K562 (cell line): ENCODE measurements around the gene COMMD4. TPM values are rescaled to one million over a fixed set of nuclear protein-coding genes. Genes with fewer than 3 reads are reported as not detected.
A peak's percentile ranks its signal among the peaks of the same experiment; 100 is the strongest.

Experiments
- CEBPB ChIP-seq: fragments of 450-650 bp; IDR thresholded peaks from 2 replicates; pipeline ENCODE4 v1.6.1; 2016; ENCODE audit warnings: missing genetic modification characterization, missing compliant biosample characterization
- CSDE1 ChIP-seq, 2 experiments: fragments of 450-650 bp; IDR thresholded peaks; 2 replicates each; pipeline ENCODE4 v1.6.1; 2016; ENCODE audit warnings: mild to moderate bottlenecking in 1 of 2
- CTBP1 ChIP-seq: fragments of 450-650 bp; IDR thresholded peaks from 2 replicates; pipeline ENCODE4 v1.6.1; 2016; ENCODE audit warnings: borderline replicate concordance
- ETV1 ChIP-seq: fragments of 450-650 bp; conservative IDR thresholded peaks from 2 replicates; pipeline ENCODE4 v1.6.1; 2016; ENCODE audit warnings: missing genetic modification characterization, control low read depth, low read depth, missing compliant biosample characterization
- FIP1L1 ChIP-seq: fragments of 200-400 bp; formaldehyde crosslinking; IDR thresholded peaks from 2 replicates; pipeline ENCODE4 v1.6.1; 2018; ENCODE audit warnings: mild to moderate bottlenecking, low read depth, low read length; ENCODE audit not compliant: poor library complexity, severe bottlenecking
- HIVEP1 ChIP-seq: fragments of 250-450 bp; sonication (Bioruptor Pico); IDR thresholded peaks from 2 replicates; pipeline ENCODE4 v1.4.0; 2020; ENCODE audit warnings: mild to moderate bottlenecking
- NRF1 ChIP-seq, 2 experiments: fragments of 450-650 bp; IDR thresholded peaks in 1 of 2; conservative IDR thresholded peaks in 1 of 2; 2 replicates each; pipeline ENCODE4 v1.6.1; 2014; ENCODE audit warnings: mild to moderate bottlenecking in 2 of 2
- PHTF2 ChIP-seq: fragments of 250-450 bp; sonication (Bioruptor Pico); IDR thresholded peaks from 2 replicates; pipeline ENCODE4 v1.5.0; 2021; ENCODE audit warnings: mild to moderate bottlenecking
- PURB ChIP-seq: sonication (generic); formaldehyde crosslinking; IDR thresholded peaks from 2 replicates; pipeline ENCODE4 v1.9.0; 2021; ENCODE audit warnings: low read depth, mild to moderate bottlenecking, missing genetic modification reagents
- SLC30A9 ChIP-seq: fragments of 250-450 bp; sonication (Bioruptor Pico); IDR thresholded peaks from 2 replicates; pipeline ENCODE4 v1.8.0; 2022; ENCODE audit warnings: mild to moderate bottlenecking, moderate library complexity
- SMAD2 ChIP-seq: fragments of 150-350 bp; IDR thresholded peaks from 2 replicates; pipeline ENCODE4 v1.6.1; 2014; ENCODE audit warnings: low read depth, mild to moderate bottlenecking, low read length
- THRAP3 ChIP-seq: fragments of 450-650 bp; IDR thresholded peaks from 2 replicates; pipeline ENCODE4 v1.6.1; 2016; ENCODE audit warnings: mild to moderate bottlenecking, inconsistent platforms, borderline replicate concordance
- ZNF253 ChIP-seq: fragments of 250-450 bp; sonication (Bioruptor Pico); conservative IDR thresholded peaks from 2 replicates; pipeline ENCODE4 v1.6.1; 2021; ENCODE audit warnings: mild to moderate bottlenecking
- ZNF668 ChIP-seq: fragments of 250-450 bp; sonication (Bioruptor Pico); IDR thresholded peaks from 2 replicates; pipeline ENCODE4 v1.8.0; 2022; ENCODE audit warnings: mild to moderate bottlenecking, inconsistent platforms
- polyA plus RNA-seq, 8 experiments: library from polyadenylated mRNA; depleted of rRNA in 4 of 8; stranded (reverse) in 5 of 8; unstranded in 3 of 8; fragments of >200 nt; fragmentation: Nextera tagmentation in 2 of 8; fragmentation: Illumina TruSeq in 1 of 8; extraction: Ambion mirVana in 2 of 8; extraction: Trizol in 1 of 8; gene quantifications; 2 replicates each; pipeline versions ENCODE4 v1.2.1 to v1.2.3, GENCODE V29; 2011 to 2014; ENCODE audit warnings: inconsistent platforms in 1 of 8, missing spikeins in 1 of 8
- total RNA-seq, 7 experiments: library from RNA; depleted of rRNA in 6 of 7; stranded (reverse); fragments of >200 nt in 6 of 7; fragmentation: Illumina TruSeq in 2 of 7; extraction: Trizol in 2 of 7; gene quantifications; 2 replicates each; pipeline versions ENCODE4 v1.2.1 to v1.2.3, GENCODE V29; 2011 to 2021; ENCODE audit warnings: low replicate concordance in 1 of 7
- TF ChIP-seq, protein P1 (sequence below), 2 experiments: fragments of 450-650 bp; formaldehyde crosslinking in 1 of 2; IDR thresholded peaks; 2 replicates each; pipeline versions ENCODE4 v1.4.0 to v1.6.1; 2014 to 2020; ENCODE audit warnings: mild to moderate bottlenecking in 2 of 2, borderline replicate concordance in 1 of 2, low read depth in 1 of 2
- TF ChIP-seq, protein P2 (sequence below): sonication (generic); formaldehyde crosslinking; IDR thresholded peaks from 2 replicates; pipeline ENCODE4 v1.9.0; 2022; ENCODE audit warnings: mild to moderate bottlenecking, missing genetic modification reagents
- TF ChIP-seq, protein P3 (sequence below): sonication (generic); formaldehyde crosslinking; IDR thresholded peaks from 2 replicates; pipeline ENCODE4 v1.4.0; 2020; ENCODE audit warnings: mild to moderate bottlenecking, missing genetic modification reagents

COMMD4 gene
- total and polyA plus RNA-seq, 9 of the 15 experiments (the other 6 are each of a cell fraction or from before 2014, with no cell fraction given), result 20.4 to 140 (median 63.9) TPM

DNA sequence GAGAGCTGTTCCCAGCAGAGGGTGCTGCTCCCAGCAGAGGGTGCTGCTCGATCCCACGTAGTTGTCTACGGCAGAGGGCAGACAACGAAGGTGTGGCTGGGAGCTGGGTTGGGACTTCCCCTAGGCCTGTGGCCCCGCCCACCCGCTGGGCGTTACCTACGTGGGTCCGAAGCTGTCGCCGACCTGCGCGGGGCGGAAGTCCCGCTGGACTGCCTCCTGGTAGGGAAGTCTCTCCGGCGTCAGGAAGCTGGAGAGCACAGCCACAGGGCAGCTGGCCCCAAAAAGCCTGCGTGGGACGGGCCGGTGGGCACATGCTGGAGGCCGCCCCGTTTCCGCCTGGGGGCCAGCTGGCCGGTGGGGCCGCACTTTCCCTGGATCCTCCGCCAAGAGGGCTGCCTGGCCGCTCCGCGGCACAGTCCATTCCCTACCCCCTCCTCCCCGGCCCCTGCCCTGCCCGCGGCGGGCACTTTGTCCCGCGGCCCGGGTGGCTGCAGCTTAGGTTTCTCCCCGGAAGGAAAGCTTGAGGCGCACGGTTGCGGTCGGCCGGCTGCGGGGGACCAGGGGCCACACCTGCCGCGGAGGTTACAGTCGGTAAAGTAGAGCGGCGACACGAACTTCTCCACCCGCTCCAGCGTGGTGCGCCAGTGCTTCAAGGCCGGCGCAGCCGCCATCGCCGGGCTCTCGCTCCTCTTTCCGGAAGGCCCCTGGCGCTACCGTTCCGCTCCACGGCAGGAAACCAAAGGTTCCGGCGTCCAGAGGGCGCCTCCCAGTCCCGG, 32.2 kb downstream of the COMMD4 start, which contains the start of gene MAN2C1 (continued):
- TF ChIP-seq PURB (CRISPR knock-in tag) (no peak), SLC30A9 (CRISPR knock-in tag) (no peak), CSDE1 (IDR thresholded peaks at IDR 0.05) (peak in 1 of 2 experiments; percentile 62; a peak in 1 of 4 replicates), CEBPB (tag) (no peak), FIP1L1 (peak; percentile 81), HIVEP1 (CRISPR knock-in tag) (0 out of 2 replicates have a peak, but pooled peaks have one; percentile 6), ZNF253 (CRISPR knock-in tag) (no peak), CTBP1 (peak; percentile 64), ZNF668 (no peak), THRAP3 (peak; percentile 67; the same call in 1 of the 2 replicates), SMAD2 (no peak), PHTF2 (CRISPR knock-in tag) (no peak), ETV1 (tag) (peak; percentile 87), NRF1 (conservative IDR thresholded peaks at IDR 0.05 in 1 of 2, IDR thresholded peaks at IDR 0.05 in 1 of 2) (peak; percentile 87 to 89)
- TF ChIP-seq, protein P1, sequence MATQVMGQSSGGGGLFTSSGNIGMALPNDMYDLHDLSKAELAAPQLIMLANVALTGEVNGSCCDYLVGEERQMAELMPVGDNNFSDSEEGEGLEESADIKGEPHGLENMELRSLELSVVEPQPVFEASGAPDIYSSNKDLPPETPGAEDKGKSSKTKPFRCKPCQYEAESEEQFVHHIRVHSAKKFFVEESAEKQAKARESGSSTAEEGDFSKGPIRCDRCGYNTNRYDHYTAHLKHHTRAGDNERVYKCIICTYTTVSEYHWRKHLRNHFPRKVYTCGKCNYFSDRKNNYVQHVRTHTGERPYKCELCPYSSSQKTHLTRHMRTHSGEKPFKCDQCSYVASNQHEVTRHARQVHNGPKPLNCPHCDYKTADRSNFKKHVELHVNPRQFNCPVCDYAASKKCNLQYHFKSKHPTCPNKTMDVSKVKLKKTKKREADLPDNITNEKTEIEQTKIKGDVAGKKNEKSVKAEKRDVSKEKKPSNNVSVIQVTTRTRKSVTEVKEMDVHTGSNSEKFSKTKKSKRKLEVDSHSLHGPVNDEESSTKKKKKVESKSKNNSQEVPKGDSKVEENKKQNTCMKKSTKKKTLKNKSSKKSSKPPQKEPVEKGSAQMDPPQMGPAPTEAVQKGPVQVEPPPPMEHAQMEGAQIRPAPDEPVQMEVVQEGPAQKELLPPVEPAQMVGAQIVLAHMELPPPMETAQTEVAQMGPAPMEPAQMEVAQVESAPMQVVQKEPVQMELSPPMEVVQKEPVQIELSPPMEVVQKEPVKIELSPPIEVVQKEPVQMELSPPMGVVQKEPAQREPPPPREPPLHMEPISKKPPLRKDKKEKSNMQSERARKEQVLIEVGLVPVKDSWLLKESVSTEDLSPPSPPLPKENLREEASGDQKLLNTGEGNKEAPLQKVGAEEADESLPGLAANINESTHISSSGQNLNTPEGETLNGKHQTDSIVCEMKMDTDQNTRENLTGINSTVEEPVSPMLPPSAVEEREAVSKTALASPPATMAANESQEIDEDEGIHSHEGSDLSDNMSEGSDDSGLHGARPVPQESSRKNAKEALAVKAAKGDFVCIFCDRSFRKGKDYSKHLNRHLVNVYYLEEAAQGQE (IDR thresholded peaks at IDR 0.05; ENCODE audit: borderline replicate concordance), result peak; percentile 84
- TF ChIP-seq, protein P1 (CRISPR knock-in tag; IDR thresholded peaks at IDR 0.05; ENCODE audit: low read depth), result peak; percentile 64
- TF ChIP-seq, protein P2, sequence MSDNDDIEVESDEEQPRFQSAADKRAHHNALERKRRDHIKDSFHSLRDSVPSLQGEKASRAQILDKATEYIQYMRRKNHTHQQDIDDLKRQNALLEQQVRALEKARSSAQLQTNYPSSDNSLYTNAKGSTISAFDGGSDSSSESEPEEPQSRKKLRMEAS, result 0 out of 2 replicates have a peak, but pooled peaks have one; percentile 64
- TF ChIP-seq, protein P3, sequence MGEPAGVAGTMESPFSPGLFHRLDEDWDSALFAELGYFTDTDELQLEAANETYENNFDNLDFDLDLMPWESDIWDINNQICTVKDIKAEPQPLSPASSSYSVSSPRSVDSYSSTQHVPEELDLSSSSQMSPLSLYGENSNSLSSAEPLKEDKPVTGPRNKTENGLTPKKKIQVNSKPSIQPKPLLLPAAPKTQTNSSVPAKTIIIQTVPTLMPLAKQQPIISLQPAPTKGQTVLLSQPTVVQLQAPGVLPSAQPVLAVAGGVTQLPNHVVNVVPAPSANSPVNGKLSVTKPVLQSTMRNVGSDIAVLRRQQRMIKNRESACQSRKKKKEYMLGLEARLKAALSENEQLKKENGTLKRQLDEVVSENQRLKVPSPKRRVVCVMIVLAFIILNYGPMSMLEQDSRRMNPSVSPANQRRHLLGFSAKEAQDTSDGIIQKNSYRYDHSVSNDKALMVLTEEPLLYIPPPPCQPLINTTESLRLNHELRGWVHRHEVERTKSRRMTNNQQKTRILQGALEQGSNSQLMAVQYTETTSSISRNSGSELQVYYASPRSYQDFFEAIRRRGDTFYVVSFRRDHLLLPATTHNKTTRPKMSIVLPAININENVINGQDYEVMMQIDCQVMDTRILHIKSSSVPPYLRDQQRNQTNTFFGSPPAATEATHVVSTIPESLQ (CRISPR knock-in tag), result peak; percentile 55; the same call in 1 of the 2 replicates
